Measurements from ENCODE around the gene NFKB1.

The NFKB1 gene

DNA sequence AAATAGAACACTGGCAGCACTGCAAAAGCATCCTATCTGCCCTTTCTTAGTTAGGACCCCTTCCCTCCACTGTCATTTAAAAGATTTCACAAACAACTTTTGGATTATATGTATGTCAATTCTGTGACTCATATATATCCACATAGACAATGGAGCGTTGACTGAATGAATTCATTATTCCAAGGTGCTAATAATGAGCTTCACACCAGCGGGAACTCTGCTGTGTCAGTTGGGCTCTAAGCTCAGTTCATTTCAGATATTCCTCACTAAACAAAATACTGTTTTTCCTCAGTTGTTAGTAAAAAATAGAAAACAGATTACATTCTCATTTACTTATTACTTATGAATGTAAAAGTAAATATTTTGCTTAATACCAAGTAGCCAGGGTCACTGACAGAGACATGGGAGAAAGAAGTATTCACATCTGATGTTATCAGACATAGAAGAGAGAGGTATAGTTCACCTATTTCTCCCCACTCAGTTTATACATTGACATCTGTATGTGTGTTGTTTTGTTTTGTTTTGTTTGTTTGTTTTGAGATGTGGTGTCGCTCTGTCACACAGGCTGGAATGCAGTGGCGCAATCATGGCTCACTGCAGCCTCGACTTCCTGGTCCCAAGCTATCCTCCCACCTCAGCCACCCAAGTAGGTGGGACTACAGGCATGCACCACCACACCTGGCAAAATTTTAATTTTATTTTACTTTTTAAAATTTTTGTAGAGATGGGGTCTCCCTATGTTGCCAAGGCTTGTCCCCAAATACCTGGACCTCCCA, 10.9 kb downstream of the NFKB1 start:
- Mint-ChIP-seq H3K27me3 (no peaks in the 10 kb centered on the region), H3K27ac (peak overlapping the region; percentile 66), H3K4me3 (peak overlapping the region; percentile 17), H3K4me1 (ENCODE audit: low read depth) (peaks cover 74% of the 10 kb centered on the region), H3K9me3 (ENCODE audit: low read depth) (peaks cover 18% of the 10 kb centered on the region), H3K36me3 (peaks cover 57% of the 10 kb centered on the region)

- Mint-ChIP-seq H3K27ac (peak overlapping the region; percentile 68), H3K36me3 (peaks cover 51% of the 10 kb centered on the region), H3K4me1 (ENCODE audit: low read depth) (peaks cover 74% of the 10 kb centered on the region), H3K9me3 (ENCODE audit: low read depth) (peaks cover 18% of the 10 kb centered on the region), H3K4me3 (peak overlapping the region; percentile 66), H3K27me3 (no peaks in the 10 kb centered on the region)
Observed at GRCh38 chr4:102514298-102514964, 13.3 kb downstream of the NFKB1 start.

GRCh38 chr4:102517753-102518152, 16.6 kb downstream of the NFKB1 start:
- Mint-ChIP-seq H3K27ac (peak overlapping the region; percentile 84), H3K27me3 (no peaks in the 10 kb centered on the region), H3K9me3 (ENCODE audit: low read depth) (peaks cover 18% of the 10 kb centered on the region), H3K4me3 (peak overlapping the region; percentile 71), H3K36me3 (peaks cover 39% of the 10 kb centered on the region), H3K4me1 (ENCODE audit: low read depth) (peaks cover 78% of the 10 kb centered on the region)

DNA sequence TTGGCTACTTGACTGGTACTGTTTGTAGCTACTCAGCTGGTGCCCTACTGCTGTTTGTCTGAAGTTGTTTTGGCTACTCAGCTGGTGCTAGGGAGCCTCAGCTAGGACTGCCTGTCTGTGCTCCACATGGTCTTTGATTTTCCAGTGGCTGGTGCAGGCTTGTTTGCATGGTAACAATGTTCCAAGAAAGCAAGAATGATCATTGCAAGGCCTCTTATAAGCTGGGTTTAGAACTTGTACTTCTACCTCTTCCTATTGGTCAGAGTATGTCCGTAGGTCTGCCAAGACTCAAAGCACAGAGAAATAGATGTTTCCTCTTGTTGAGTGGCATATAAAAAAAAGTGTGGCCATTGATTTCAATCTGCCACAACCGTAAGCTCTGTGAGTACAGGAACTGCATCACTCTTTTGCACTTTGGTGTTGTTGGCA, 17.6 kb downstream of the NFKB1 start:
- peak overlapping the region; percentile 86 for H3K27ac Mint-ChIP-seq
- peaks cover 18% of the 10 kb centered on the region for H3K9me3 Mint-ChIP-seq (ENCODE audit: low read depth)
- peaks cover 38% of the 10 kb centered on the region for H3K36me3 Mint-ChIP-seq
- peak overlapping the region; percentile 71 for H3K4me3 Mint-ChIP-seq
- H3K27me3 Mint-ChIP-seq = no peaks in the 10 kb centered on the region
- peaks cover 84% of the 10 kb centered on the region for H3K4me1 Mint-ChIP-seq (ENCODE audit: low read depth)

DNA sequence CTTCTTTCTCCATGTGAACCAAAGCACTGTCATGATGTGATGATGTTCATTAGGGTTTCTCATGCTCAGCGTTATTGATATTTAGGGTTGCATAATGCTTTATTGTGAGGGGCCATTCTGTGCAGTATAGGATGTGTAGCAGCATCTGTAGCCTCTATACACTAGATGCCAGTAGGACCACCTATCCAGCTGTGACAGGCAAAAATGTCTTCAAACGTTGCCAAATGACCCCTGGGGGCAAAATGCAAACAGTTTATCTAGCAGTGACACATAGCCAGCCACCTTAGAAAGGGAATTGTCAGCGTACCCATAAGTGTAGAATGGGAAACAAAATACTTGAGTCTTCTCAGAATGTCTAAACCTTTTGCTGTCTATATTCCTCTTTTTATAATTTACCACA, 18.8 kb downstream of the NFKB1 start:
- peak overlapping the region; percentile 85 for H3K27ac Mint-ChIP-seq
- H3K4me1 Mint-ChIP-seq (ENCODE audit: low read depth) = peaks cover 87% of the 10 kb centered on the region
- H3K36me3 Mint-ChIP-seq = peaks cover 34% of the 10 kb centered on the region

GRCh38 chr4:102521570-102521969, 20.4 kb downstream of the NFKB1 start:
- Mint-ChIP-seq H3K4me3 (peak overlapping the region; percentile 76), H3K36me3 (peaks cover 28% of the 10 kb centered on the region), H3K27ac (peak overlapping the region; percentile 97), H3K27me3 (no peaks in the 10 kb centered on the region), H3K9me3 (ENCODE audit: low read depth) (peaks cover 2% of the 10 kb centered on the region), H3K4me1 (ENCODE audit: low read depth) (peaks cover 93% of the 10 kb centered on the region)

More for the DNA sequence above, 18.8 kb downstream of the NFKB1 start:
- peak overlapping the region; percentile 69 for H3K4me3 Mint-ChIP-seq
- H3K27me3 Mint-ChIP-seq = no peaks in the 10 kb centered on the region
- peaks cover 14% of the 10 kb centered on the region for H3K9me3 Mint-ChIP-seq (ENCODE audit: low read depth)

DNA sequence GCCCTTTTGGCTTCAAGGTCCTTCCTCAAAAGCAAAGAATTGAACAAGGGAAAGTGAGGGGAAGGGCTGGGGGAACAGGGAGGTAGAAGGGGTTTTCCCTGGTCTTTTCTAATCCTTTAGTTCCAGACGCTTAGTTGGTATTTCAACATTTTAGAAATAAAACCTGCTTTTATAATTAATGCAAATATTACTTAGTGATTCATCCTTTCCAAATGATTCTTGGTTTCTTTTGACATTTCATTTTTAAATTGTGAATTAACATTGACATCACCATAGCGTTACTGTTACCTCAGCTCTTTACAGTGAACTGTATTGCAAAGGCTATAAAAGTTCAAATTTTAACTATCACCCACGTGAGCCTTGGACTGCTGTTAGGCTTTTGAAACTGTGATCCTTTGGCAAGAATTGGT, 20.9 kb downstream of the NFKB1 start:
- Mint-ChIP-seq H3K4me1 (ENCODE audit: low read depth) (peaks cover 93% of the 10 kb centered on the region), H3K4me3 (peak overlapping the region; percentile 76), H3K9me3 (ENCODE audit: low read depth) (no peaks in the 10 kb centered on the region), H3K27ac (peak overlapping the region; percentile 97), H3K27me3 (no peaks in the 10 kb centered on the region), H3K36me3 (peaks cover 24% of the 10 kb centered on the region)

GRCh38 chr4:102524691-102525090, 23.5 kb downstream of the NFKB1 start:
- Mint-ChIP-seq H3K27ac (peak overlapping the region; percentile 98), H3K27me3 (no peaks in the 10 kb centered on the region), H3K4me1 (ENCODE audit: low read depth) (peaks cover 96% of the 10 kb centered on the region), H3K36me3 (peaks cover 24% of the 10 kb centered on the region), H3K9me3 (ENCODE audit: low read depth) (no peaks in the 10 kb centered on the region), H3K4me3 (peak overlapping the region; percentile 86)

GRCh38 chr4:102525097-102525496, 23.9 kb downstream of the NFKB1 start:
- H3K4me3 Mint-ChIP-seq = peak overlapping the region; percentile 86
- peaks cover 24% of the 10 kb centered on the region for H3K36me3 Mint-ChIP-seq
- no peaks in the 10 kb centered on the region for H3K27me3 Mint-ChIP-seq
- peaks cover 96% of the 10 kb centered on the region for H3K4me1 Mint-ChIP-seq (ENCODE audit: low read depth)
- peak overlapping the region; percentile 98 for H3K27ac Mint-ChIP-seq
- H3K9me3 Mint-ChIP-seq (ENCODE audit: low read depth) = no peaks in the 10 kb centered on the region

DNA sequence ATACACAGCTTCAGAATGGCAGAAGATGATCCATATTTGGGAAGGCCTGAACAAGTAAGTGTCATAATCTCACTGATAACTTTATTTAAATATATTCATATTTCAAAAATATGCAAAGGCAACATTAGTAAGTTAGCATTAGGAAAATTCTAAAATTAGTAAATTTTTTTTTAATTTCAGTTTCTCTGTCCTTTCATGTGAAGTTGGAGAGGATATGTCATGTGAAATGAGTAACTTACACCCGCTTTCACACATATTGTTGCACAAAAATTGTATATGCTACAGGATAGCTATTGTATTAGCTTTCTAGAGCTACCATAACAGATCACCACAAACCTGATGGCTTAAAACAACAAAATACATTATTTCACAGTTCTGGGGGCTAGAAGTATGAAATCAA, 24.3 kb downstream of the NFKB1 start:
- Mint-ChIP-seq H3K27me3 (no peaks in the 10 kb centered on the region), H3K27ac (peak overlapping the region; percentile 98)

DNA sequence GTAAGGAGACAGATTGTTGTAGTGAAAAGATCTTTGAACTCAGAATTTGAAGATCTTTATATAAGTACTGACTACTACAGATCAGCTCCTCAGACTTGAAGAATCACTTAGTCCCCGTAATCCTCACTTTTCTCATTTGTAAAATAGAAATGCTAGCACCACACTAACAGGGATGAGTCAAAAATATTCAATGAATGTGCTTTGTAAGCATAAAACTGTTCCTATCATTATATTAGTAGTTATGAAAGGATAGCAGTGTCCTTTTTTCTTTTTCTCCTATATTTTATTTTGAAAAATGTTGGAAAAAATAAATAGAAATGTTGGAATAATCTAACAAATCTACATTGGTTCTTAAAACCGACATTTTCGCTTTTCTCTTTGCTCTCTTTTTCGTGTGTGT, 25.4 kb downstream of the NFKB1 start:
- Mint-ChIP-seq H3K4me1 (ENCODE audit: low read depth) (peaks cover 96% of the 10 kb centered on the region), H3K27ac (peak overlapping the region; percentile 98), H3K36me3 (peaks cover 31% of the 10 kb centered on the region), H3K9me3 (ENCODE audit: low read depth) (no peaks in the 10 kb centered on the region), H3K4me3 (no peak overlapping the region), H3K27me3 (no peaks in the 10 kb centered on the region)

More for the DNA sequence above, 24.3 kb downstream of the NFKB1 start:
- Mint-ChIP-seq H3K4me1 (ENCODE audit: low read depth) (peaks cover 96% of the 10 kb centered on the region), H3K36me3 (peaks cover 25% of the 10 kb centered on the region), H3K9me3 (ENCODE audit: low read depth) (no peaks in the 10 kb centered on the region), H3K4me3 (peak overlapping the region; percentile 86)

- peak overlapping the region; percentile 98 for H3K27ac Mint-ChIP-seq
- H3K9me3 Mint-ChIP-seq (ENCODE audit: low read depth) = no peaks in the 10 kb centered on the region
- H3K4me3 Mint-ChIP-seq = peak overlapping the region; percentile 84
- no peaks in the 10 kb centered on the region for H3K27me3 Mint-ChIP-seq
- H3K36me3 Mint-ChIP-seq = peaks cover 29% of the 10 kb centered on the region
- H3K4me1 Mint-ChIP-seq (ENCODE audit: low read depth) = peaks cover 93% of the 10 kb centered on the region
Observed at GRCh38 chr4:102527695-102528283, 26.6 kb downstream of the NFKB1 start.

GRCh38 chr4:102529977-102530376, 28.8 kb downstream of the NFKB1 start:
- H3K4me1 Mint-ChIP-seq (ENCODE audit: low read depth) = peaks cover 96% of the 10 kb centered on the region
- no peak overlapping the region for H3K4me3 Mint-ChIP-seq

GRCh38 chr4:102530986-102531385, 29.8 kb downstream of the NFKB1 start:
- H3K4me3 Mint-ChIP-seq = peak overlapping the region; percentile 38
- no peaks in the 10 kb centered on the region for H3K9me3 Mint-ChIP-seq (ENCODE audit: low read depth)
- peak overlapping the region; percentile 88 for H3K27ac Mint-ChIP-seq
- H3K36me3 Mint-ChIP-seq = peaks cover 25% of the 10 kb centered on the region
- no peaks in the 10 kb centered on the region for H3K27me3 Mint-ChIP-seq
- peaks cover 96% of the 10 kb centered on the region for H3K4me1 Mint-ChIP-seq (ENCODE audit: low read depth)

More at GRCh38 chr4:102529977-102530376, 28.8 kb downstream of the NFKB1 start:
- Mint-ChIP-seq H3K27ac (peak overlapping the region; percentile 88), H3K36me3 (peaks cover 32% of the 10 kb centered on the region), H3K27me3 (no peaks in the 10 kb centered on the region), H3K9me3 (ENCODE audit: low read depth) (no peaks in the 10 kb centered on the region)

DNA sequence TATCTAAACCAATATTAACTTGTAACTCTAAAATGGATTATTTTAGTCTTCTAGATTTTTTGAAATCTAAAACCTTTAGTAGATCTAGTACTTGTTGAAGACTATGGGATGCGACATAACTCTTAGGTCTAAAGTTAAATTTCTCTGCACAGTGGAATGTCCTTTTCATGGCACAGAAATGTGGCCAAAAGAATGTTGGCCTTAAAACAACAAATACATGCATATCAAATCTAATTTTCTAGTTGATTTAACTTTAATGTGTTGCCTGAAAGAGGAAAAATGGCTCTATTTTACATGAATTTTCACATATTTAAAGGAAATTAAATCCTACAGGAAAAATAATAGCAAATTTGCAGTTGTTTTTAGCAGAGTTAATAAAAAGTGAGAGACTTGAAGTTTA, 30.3 kb downstream of the NFKB1 start:
- Mint-ChIP-seq H3K27me3 (no peaks in the 10 kb centered on the region), H3K4me3 (no peak overlapping the region), H3K27ac (peak overlapping the region; percentile 64), H3K36me3 (peaks cover 24% of the 10 kb centered on the region), H3K9me3 (ENCODE audit: low read depth) (no peaks in the 10 kb centered on the region), H3K4me1 (ENCODE audit: low read depth) (peaks cover 96% of the 10 kb centered on the region)
